Keratinocyte (primary cell): ENCODE results near the gene ACTN2.

Experiments
- EZH2 ChIP-seq: IDR thresholded peaks from one replicate; pipeline ENCODE4 v1.6.1; 2012; ENCODE audit warnings: inconsistent platforms, mild to moderate bottlenecking, low read length, moderate library complexity
- TF ChIP-seq, protein P1 (sequence below), 3 experiments: IDR thresholded peaks in 1 of 3; conservative IDR thresholded peaks in 1 of 3; optimal IDR thresholded peaks in 1 of 3; 2 replicates in 2 of 3; 3 replicates in 1 of 3; pipeline versions ENCODE3 to v1.5.1; 2011; ENCODE audit warnings: low read length in 3 of 3, mild to moderate bottlenecking in 3 of 3, moderate library complexity in 2 of 3, control low read depth in 1 of 3, inconsistent platforms in 1 of 3; ENCODE audit not compliant: insufficient read depth in 2 of 3; ENCODE audit errors: extremely low read depth in 1 of 3

DNA sequence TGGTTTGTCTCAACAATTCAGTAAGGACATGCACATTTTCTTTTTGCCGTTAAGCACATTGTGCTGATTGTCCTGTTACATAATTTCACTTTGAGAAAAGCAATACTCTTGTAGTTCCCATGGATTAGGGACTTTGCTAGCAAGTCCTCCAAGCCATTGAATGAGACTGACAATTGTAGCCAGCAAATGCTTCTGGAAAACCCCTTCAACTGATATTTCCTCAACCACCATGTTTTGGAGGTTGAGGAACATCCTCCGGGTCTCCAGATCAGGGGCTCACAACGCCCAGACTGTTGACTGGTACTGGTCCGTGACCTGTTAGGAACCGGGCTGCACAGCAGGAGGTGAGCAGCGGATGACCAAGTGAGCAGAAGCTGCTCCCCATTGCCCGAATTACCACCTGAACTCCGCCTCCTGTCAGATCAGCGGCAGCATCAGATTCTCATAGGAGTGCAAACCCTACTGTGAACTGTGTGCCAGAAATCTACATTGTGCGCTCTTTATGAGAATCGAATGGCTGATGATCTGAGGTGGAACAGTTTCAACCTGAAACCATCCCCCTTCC, 24.1 kb downstream of the ACTN2 start:
- TF ChIP-seq, protein P1, sequence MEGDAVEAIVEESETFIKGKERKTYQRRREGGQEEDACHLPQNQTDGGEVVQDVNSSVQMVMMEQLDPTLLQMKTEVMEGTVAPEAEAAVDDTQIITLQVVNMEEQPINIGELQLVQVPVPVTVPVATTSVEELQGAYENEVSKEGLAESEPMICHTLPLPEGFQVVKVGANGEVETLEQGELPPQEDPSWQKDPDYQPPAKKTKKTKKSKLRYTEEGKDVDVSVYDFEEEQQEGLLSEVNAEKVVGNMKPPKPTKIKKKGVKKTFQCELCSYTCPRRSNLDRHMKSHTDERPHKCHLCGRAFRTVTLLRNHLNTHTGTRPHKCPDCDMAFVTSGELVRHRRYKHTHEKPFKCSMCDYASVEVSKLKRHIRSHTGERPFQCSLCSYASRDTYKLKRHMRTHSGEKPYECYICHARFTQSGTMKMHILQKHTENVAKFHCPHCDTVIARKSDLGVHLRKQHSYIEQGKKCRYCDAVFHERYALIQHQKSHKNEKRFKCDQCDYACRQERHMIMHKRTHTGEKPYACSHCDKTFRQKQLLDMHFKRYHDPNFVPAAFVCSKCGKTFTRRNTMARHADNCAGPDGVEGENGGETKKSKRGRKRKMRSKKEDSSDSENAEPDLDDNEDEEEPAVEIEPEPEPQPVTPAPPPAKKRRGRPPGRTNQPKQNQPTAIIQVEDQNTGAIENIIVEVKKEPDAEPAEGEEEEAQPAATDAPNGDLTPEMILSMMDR (optimal IDR thresholded peaks at IDR 0.05 in 1 of 3, IDR thresholded peaks at IDR 0.05 in 1 of 3, conservative IDR thresholded peaks at IDR 0.05 in 1 of 3; ENCODE audit: extremely low read depth in 1 of 3, insufficient read depth in 2 of 3, low read length in 3 of 3) = no peak
- no peak for TF ChIP-seq EZH2
